H1 (cell line): ENCODE results near the gene IFT27. TPM values are rescaled to one million over a fixed set of nuclear protein-coding genes. Genes with fewer than 3 reads are reported as not detected.

Experiments used
- CTCF ChIA-PET: fragments of 300-600 bp; sonication (Branson Sonifier 250); formaldehyde crosslinking; loops from one replicate; lab custom pipeline; 2021; ENCODE audit not compliant: partially characterized antibody; lab: Charles Lee
- POLR2A ChIA-PET: fragments of 300-600 bp; sonication (Branson Sonifier 250); formaldehyde crosslinking; loops from one replicate; lab custom pipeline; 2021; ENCODE audit warnings: inconsistent platforms; ENCODE audit not compliant: partially characterized antibody; lab: Charles Lee
- DNase-seq, 2 experiments: peaks; one replicate each; pipeline versions ENCODE4 v3.0.0 to v3.0.0-alpha.2; 2010 to 2022; ENCODE audit warnings: low spot score in 2 of 2, low read depth in 1 of 2, mixed read lengths in 1 of 2
- FAIRE-seq: peaks from 2 replicates; lab custom pipeline; 2011; peaks lifted over from hg19 to GRCh38; lab: Jason Lieb, UNC
- H2AFZ ChIP-seq: 2 replicates; pipeline ENCODE4 v1.8.1; 2012; ENCODE audit warnings: low read length, inconsistent platforms
- H2AK5ac ChIP-seq: 2 replicates; pipeline ENCODE4 v1.6.1; 2013; ENCODE audit warnings: low read depth, low read length
- H2BK120ac ChIP-seq: replicated peaks from 2 replicates; pipeline ENCODE3; 2013; ENCODE audit warnings: low read depth, low read length, inconsistent platforms
- H2BK12ac ChIP-seq: 2 replicates; pipeline ENCODE4 v1.6.1; 2013; ENCODE audit warnings: low read depth, low read length
- H2BK15ac ChIP-seq: 2 replicates; pipeline ENCODE4 v1.6.1; 2013; ENCODE audit warnings: low read length
- H2BK20ac ChIP-seq: 2 replicates; pipeline ENCODE4 v1.6.1; 2013; ENCODE audit warnings: low read length
- H2BK5ac ChIP-seq: 2 replicates; pipeline ENCODE4 v1.6.1; 2013; ENCODE audit warnings: low read depth, low read length
- H3K14ac ChIP-seq: 2 replicates; pipeline ENCODE4 v1.6.1; 2013; ENCODE audit warnings: inconsistent platforms; ENCODE audit not compliant: insufficient read length
- H3K18ac ChIP-seq: 2 replicates; pipeline ENCODE4 v1.6.1; 2013; ENCODE audit warnings: low read length; ENCODE audit errors: extremely low read depth
- H3K23ac ChIP-seq: 2 replicates; pipeline ENCODE4 v1.6.1; 2013; ENCODE audit warnings: inconsistent platforms; ENCODE audit not compliant: insufficient read length
- H3K23me2 ChIP-seq: 2 replicates; pipeline ENCODE4 v1.6.1; 2013; ENCODE audit warnings: low read depth, low read length
- H3K27ac ChIP-seq: 2 replicates; pipeline ENCODE4 v1.6.1; 2011; ENCODE audit warnings: low read depth, low read length, inconsistent platforms
- H3K27me3 ChIP-seq, 4 experiments: replicated peaks in 1 of 4; 1 replicate in 1 of 4; 2 replicates in 3 of 4; pipeline versions ENCODE4 v1.6.1 to v1.8.1; 2011 to 2013; ENCODE audit warnings: low read length in 3 of 4, mild to moderate bottlenecking in 3 of 4, inconsistent platforms in 2 of 4, mixed read lengths in 2 of 4, moderate library complexity in 1 of 4; ENCODE audit not compliant: control insufficient read depth in 3 of 4, insufficient read depth in 3 of 4; ENCODE audit errors: extremely low read depth in 1 of 4
- H3K36me3 ChIP-seq, 4 experiments: 2 replicates each; pipeline versions ENCODE4 v1.6.1 to v1.8.1; 2011 to 2013; ENCODE audit warnings: mild to moderate bottlenecking in 4 of 4, low read length in 3 of 4, moderate library complexity in 2 of 4, control low read depth in 1 of 4, inconsistent platforms in 1 of 4; ENCODE audit not compliant: insufficient read depth in 4 of 4, control insufficient read depth in 2 of 4
- H3K4ac ChIP-seq: replicated peaks from 2 replicates; pipeline ENCODE3; 2013; ENCODE audit warnings: low read length, low read depth, mixed read lengths, inconsistent platforms; ENCODE audit not compliant: insufficient read length
- H3K4me1 ChIP-seq, 4 experiments: replicated peaks in 1 of 4; 1 replicate in 1 of 4; 2 replicates in 3 of 4; pipeline versions ENCODE4 v1.6.1 to v1.8.1; 2011 to 2013; ENCODE audit warnings: low read length in 3 of 4, inconsistent platforms in 2 of 4, mixed read lengths in 1 of 4; ENCODE audit not compliant: insufficient read depth in 4 of 4, control insufficient read depth in 3 of 4
- H3K4me2 ChIP-seq, 2 experiments: 2 replicates each; pipeline versions ENCODE4 v1.6.1 to v1.8.1; 2011 to 2013; ENCODE audit warnings: low read depth in 2 of 2, low read length in 2 of 2, control low read depth in 1 of 2, inconsistent platforms in 1 of 2, mild to moderate bottlenecking in 1 of 2; ENCODE audit not compliant: insufficient read depth in 1 of 2
- H3K4me3 ChIP-seq, 4 experiments: fragments of 200-600, 300-600 bp in 1 of 4; sonication (generic), shearing (Covaris generic), sonication (Bioruptor Twin) in 1 of 4; 2 replicates each; pipeline versions ENCODE4 v1.5.1 to v1.8.1; 2011 to 2016; ENCODE audit warnings: low read length in 4 of 4, low read depth in 3 of 4, control low read depth in 2 of 4, inconsistent platforms in 2 of 4, mild to moderate bottlenecking in 2 of 4, mixed read lengths in 1 of 4, moderate library complexity in 1 of 4; ENCODE audit not compliant: insufficient read depth in 2 of 4; ENCODE audit errors: extremely low read depth in 1 of 4
- H3K56ac ChIP-seq: replicated peaks from 2 replicates; pipeline ENCODE3; 2013; ENCODE audit warnings: low read depth, mild to moderate bottlenecking, mixed read lengths, low read length, inconsistent platforms; ENCODE audit not compliant: insufficient read length
- H3K79me1 ChIP-seq: 2 replicates; pipeline ENCODE4 v1.6.1; 2013; ENCODE audit warnings: low read depth, low read length, control low read depth
- H3K79me2 ChIP-seq, 2 experiments: 2 replicates each; pipeline versions ENCODE4 v1.6.1 to v1.8.1; 2012 to 2013; ENCODE audit warnings: low read length in 2 of 2, mild to moderate bottlenecking in 2 of 2, inconsistent platforms in 1 of 2; ENCODE audit not compliant: insufficient read depth in 2 of 2, control insufficient read depth in 1 of 2
- H3K9ac ChIP-seq, 4 experiments: replicated peaks in 1 of 4; 1 replicate in 1 of 4; 2 replicates in 3 of 4; pipeline versions ENCODE4 v1.6.1 to v1.8.1; 2011 to 2013; ENCODE audit warnings: low read depth in 3 of 4, low read length in 3 of 4, control low read depth in 2 of 4, mild to moderate bottlenecking in 2 of 4, moderate library complexity in 2 of 4, inconsistent platforms in 1 of 4; ENCODE audit errors: extremely low read depth in 1 of 4
- H3K9me3 ChIP-seq, 2 experiments: 2 replicates each; pipeline versions ENCODE4 v1.6.1 to v1.8.1; 2012 to 2013; ENCODE audit warnings: mild to moderate bottlenecking in 2 of 2, moderate library complexity in 2 of 2, control low read depth in 1 of 2, inconsistent platforms in 1 of 2, low read depth in 1 of 2, low read length in 1 of 2, mixed read lengths in 1 of 2; ENCODE audit not compliant: insufficient read depth in 2 of 2
- H4K20me1 ChIP-seq, 2 experiments: replicated peaks in 1 of 2; 2 replicates each; pipeline versions ENCODE3 to v1.8.1; 2011 to 2013; ENCODE audit warnings: inconsistent platforms in 2 of 2, low read length in 2 of 2, mild to moderate bottlenecking in 1 of 2; ENCODE audit not compliant: insufficient read depth in 2 of 2, control insufficient read depth in 1 of 2
- H4K5ac ChIP-seq: 2 replicates; pipeline ENCODE4 v1.6.1; 2013; ENCODE audit warnings: low read length, low read depth, mixed read lengths, inconsistent platforms; ENCODE audit not compliant: insufficient read length
- H4K8ac ChIP-seq: 2 replicates; pipeline ENCODE4 v1.8.0; 2013; ENCODE audit warnings: mild to moderate bottlenecking, moderate library complexity, low read length, inconsistent platforms; ENCODE audit not compliant: insufficient read depth; ENCODE audit errors: extremely low read depth
- H4K91ac ChIP-seq: replicated peaks from 2 replicates; pipeline ENCODE3; 2013; ENCODE audit warnings: low read length, mixed read lengths, inconsistent platforms; ENCODE audit not compliant: insufficient read length
- CHD1 ChIP-seq: IDR thresholded peaks from 2 replicates; pipeline ENCODE4 v1.6.1; 2012; ENCODE audit warnings: low read depth, low read length, improper control_type of control experiment
- HDAC6 ChIP-seq: IDR thresholded peaks from one replicate; pipeline ENCODE4 v1.7.1; 2012; ENCODE audit warnings: low read depth, mild to moderate bottlenecking, inconsistent platforms, low read length, moderate library complexity
- JUND ChIP-seq: IDR thresholded peaks from 2 replicates; pipeline ENCODE4 v1.6.1; 2011; ENCODE audit warnings: mild to moderate bottlenecking, improper control_type of control experiment, low read length
- KDM4A ChIP-seq: IDR thresholded peaks from one replicate; pipeline ENCODE4 v1.7.1; 2012; ENCODE audit warnings: low read depth, mild to moderate bottlenecking, moderate library complexity, low read length, inconsistent platforms; ENCODE audit not compliant: severe bottlenecking
- NANOG ChIP-seq: IDR thresholded peaks from 2 replicates; pipeline ENCODE4 v1.6.1; 2011; ENCODE audit warnings: low read length, low read depth, mild to moderate bottlenecking, inconsistent platforms; ENCODE audit not compliant: insufficient read depth, poor library complexity, severe bottlenecking
- SAP30 ChIP-seq: fragments of 300-600 bp; sonication (generic); IDR thresholded peaks from 2 replicates; pipeline ENCODE4 v1.7.1; 2012; ENCODE audit warnings: low read length, moderate library complexity, mild to moderate bottlenecking, inconsistent platforms; ENCODE audit not compliant: insufficient read depth, insufficient replicate concordance
- SIRT6 ChIP-seq: IDR thresholded peaks from one replicate; pipeline ENCODE4 v1.7.1; 2012; ENCODE audit warnings: low read length, inconsistent platforms
- SP1 ChIP-seq: IDR thresholded peaks from 2 replicates; pipeline ENCODE4 v1.6.1; 2011; ENCODE audit warnings: low read depth, low read length
- SP4 ChIP-seq: IDR thresholded peaks from 2 replicates; pipeline ENCODE4 v1.6.1; 2012; ENCODE audit warnings: low read length, inconsistent platforms
- SUZ12 ChIP-seq: fragments of 200-600 bp; sonication (generic); IDR thresholded peaks from 2 replicates; pipeline ENCODE4 v1.6.1; 2012; ENCODE audit warnings: mild to moderate bottlenecking, inconsistent platforms, low read length, moderate library complexity, mixed read lengths
- YY1 ChIP-seq: IDR thresholded peaks from 2 replicates; pipeline ENCODE4 v1.6.1; 2011; ENCODE audit warnings: low read depth, mild to moderate bottlenecking, low read length
- WGBS, 2 experiments: shearing (Covaris generic) in 1 of 2; methylation state at CpG; one replicate each; pipeline versions ENCODE4 v1.1.6 to v1.1.7; 2013 to 2015; ENCODE audit warnings: low lambda C conversion rate in 2 of 2, mixed read lengths in 2 of 2, inconsistent platforms in 1 of 2, low coverage in 1 of 2, missing lambda C conversion rate in 1 of 2; ENCODE audit not compliant: insufficient replicate concordance in 2 of 2, insufficient coverage in 1 of 2, insufficient read length in 1 of 2; ENCODE audit errors: extremely low coverage in 1 of 2, missing lambda C conversion rate in 1 of 2; 5-methylcytosine and 5-hydroxymethylcytosine counted together
- polyA plus RNA-seq, 7 experiments: library from polyadenylated mRNA; depleted of rRNA in 3 of 7; stranded (reverse) in 5 of 7; unstranded in 2 of 7; fragments of >200 nt in 5 of 7; fragments of 200-250 nt in 2 of 7; gene quantifications; 1 replicate in 5 of 7; 2 replicates in 1 of 7; 4 replicates in 1 of 7; pipeline versions ENCODE4 v1.2.1 to v1.2.3, GENCODE V29; 2011 to 2013; ENCODE audit warnings: missing spikeins in 2 of 7, mixed read lengths in 2 of 7
- total RNA-seq: library from RNA; stranded (reverse); fragmentation: NEBNext Ultra II Directional; extraction: Animal tissue kit (Norgen Biotek cat#: 25700); gene quantifications from 2 replicates; pipeline ENCODE4 v1.2.1, GENCODE V29; 2021
- TF ChIP-seq, protein P1 (sequence below): IDR thresholded peaks from 2 replicates; pipeline ENCODE4 v1.6.1; 2012; ENCODE audit warnings: inconsistent platforms
- TF ChIP-seq, protein P2 (sequence below): IDR thresholded peaks from 2 replicates; pipeline ENCODE4 v1.6.1; 2011; ENCODE audit warnings: low read depth, mild to moderate bottlenecking, low read length; ENCODE audit not compliant: insufficient read depth

IFT27 gene
- total and polyA plus RNA-seq, 2 of the 8 experiments (the other 6 are each of a cell fraction or from before 2014, with no cell fraction given): 36.4 to 46.2 TPM

DNA sequence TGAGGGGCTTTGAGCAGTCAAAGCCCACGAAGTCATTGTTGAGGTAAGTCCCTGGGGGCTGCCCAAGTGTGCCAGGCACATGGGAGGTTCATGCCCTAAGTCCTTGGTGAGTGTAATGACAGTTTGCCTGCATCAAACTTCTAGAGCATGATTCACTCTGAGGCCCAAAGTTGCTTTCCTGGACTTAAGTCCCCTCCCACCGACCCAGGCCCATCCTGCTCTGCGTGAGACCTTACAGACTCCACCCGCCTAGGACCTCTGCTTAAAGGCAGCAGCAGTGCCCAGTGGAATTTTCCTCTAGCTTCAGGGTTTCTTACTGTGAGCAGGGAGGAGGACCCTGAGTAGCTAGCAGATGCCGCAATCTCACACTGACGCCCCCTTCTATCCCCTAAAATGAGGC lies 46.7 kb upstream of the IFT27 start:
- DNase-seq: no peak
- Histone ChIP-seq H3K23ac (no peak overlapping the region), H3K79me1 (no peaks in the 10 kb centered on the region), H3K9me3 (no peaks in the 10 kb centered on the region), H4K8ac (no peak overlapping the region), H2BK5ac (0 out of 2 replicates have a peak overlapping the region, but pooled peaks have one; percentile 49), H3K79me2 (no peaks in the 10 kb centered on the region), H4K20me1 (peaks cover 0 to 6% of the 10 kb centered on the region in 2 experiments), H3K9ac (no peak overlapping the region), H3K4me3 (no peak overlapping the region), H3K18ac (no peak overlapping the region), H3K4me2 (peak overlapping the region in 1 of 2 experiments; percentile 34; a peak in 1 of 4 replicates), H3K4ac (no peak overlapping the region), H4K91ac (no peak overlapping the region), H3K27ac (no peak overlapping the region), H3K4me1 (peaks cover 0 to 13% (median 8%) of the 10 kb centered on the region in 4 experiments; a peak in 6 of 7 replicates), H2BK120ac (no peak overlapping the region), H3K36me3 (no peaks in the 10 kb centered on the region), H3K23me2 (peaks cover 10% of the 10 kb centered on the region; the same call in 1 of the 2 replicates), H3K27me3 (peaks cover 2 to 14% (median 12%) of the 10 kb centered on the region in 4 experiments), H3K14ac (no peak overlapping the region)
- ChIA-PET CTCF (interaction anchor here (0.6 to 1.6 kb wide), 5 partner anchors 14 to 49 kb away, joined by 3 to 9 read pairs (median 3); no protein-coding TSS in a partner anchor), POLR2A (interaction anchor here (0.5 kb wide), 1 partner anchor 153 kb away, joined by 4 read pairs; no protein-coding TSS in a partner anchor)
- no peak for FAIRE-seq
- TF ChIP-seq SIRT6 (no peak), CHD1 (no peak), KDM4A (no peak), NANOG (no peak), YY1 (no peak), SAP30 (no peak), SUZ12 (no peak), JUND (no peak), SP1 (no peak), HDAC6 (no peak), SP4 (no peak)
- TF ChIP-seq, protein P1, sequence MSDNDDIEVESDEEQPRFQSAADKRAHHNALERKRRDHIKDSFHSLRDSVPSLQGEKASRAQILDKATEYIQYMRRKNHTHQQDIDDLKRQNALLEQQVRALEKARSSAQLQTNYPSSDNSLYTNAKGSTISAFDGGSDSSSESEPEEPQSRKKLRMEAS: no peak
- TF ChIP-seq, protein P2, sequence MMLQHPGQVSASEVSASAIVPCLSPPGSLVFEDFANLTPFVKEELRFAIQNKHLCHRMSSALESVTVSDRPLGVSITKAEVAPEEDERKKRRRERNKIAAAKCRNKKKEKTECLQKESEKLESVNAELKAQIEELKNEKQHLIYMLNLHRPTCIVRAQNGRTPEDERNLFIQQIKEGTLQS: no peak
- TF ChIP-seq, all 59 proteins: peak for 0
- no peak overlapping the region for H2BK15ac ChIP-seq
- H2AFZ ChIP-seq: peak overlapping the region; percentile 71; the same call in 1 of the 2 replicates
- H2BK12ac ChIP-seq: peak overlapping the region; percentile 82; the same call in 1 of the 2 replicates
- H2AK5ac ChIP-seq: peak overlapping the region; percentile 66
- no peak overlapping the region for H3K56ac ChIP-seq
- H4K5ac ChIP-seq: no peak overlapping the region
- H2BK20ac ChIP-seq: 0 out of 2 replicates have a peak overlapping the region, but pooled peaks have one; percentile 56
- WGBS, 2 experiments: 71% methylated on average over 6 of the region's 6 CpGs; no CpG with 5 or more reads in 1 of the 2 experiments
